NCI-H146 treated with DMSO at 0.1 percent for 48 hours (cell line): ENCODE results near the gene KRTAP4-12.
"Not testable (repeated sequence)": the region's sequence is repeated elsewhere in the genome, so short reads cannot be mapped to it uniquely, and the experiment has no call there.

ENCODE experiments used
- DNase-seq: peaks from one replicate; lab custom pipeline; 2025; ENCODE audit not compliant: unreplicated experiment; lab: John Stamatoyannopoulos, UW

The KRTAP4-12 gene

GRCh38 chr17:41098042-41098441 is 25.9 kb downstream of the KRTAP4-12 start, which contains the start of gene KRTAP4-8:
Gene KRTAP4-8, minus strand, starts transcription at chr17:41098142. Its CDS starts 58 bp downstream, at chr17:41098084.
- DNase-seq = no peak

- no peak for DNase-seq
These were observed 27.9 kb downstream of the KRTAP4-12 start for GRCh38 chr17:41096055-41096454.

GRCh38 chr17:41088760-41089352 is 35.1 kb downstream of the KRTAP4-12 start:
- not testable (repeated sequence) for DNase-seq

GRCh38 chr17:41084100-41084856 is 39.7 kb downstream of the KRTAP4-12 start, which contains the start of gene KRTAP4-7:
Gene KRTAP4-7, plus strand, starts transcription at chr17:41084150. Its CDS starts 57 bp downstream, at chr17:41084207.
- not testable (repeated sequence) for DNase-seq

- not testable (repeated sequence) for DNase-seq
These were observed 40.6 kb downstream of the KRTAP4-12 start for GRCh38 chr17:41083427-41083826.

GRCh38 chr17:41082626-41083025 is 41.4 kb downstream of the KRTAP4-12 start:
- no peak for DNase-seq

- DNase-seq = no peak
These were observed 47.2 kb downstream of the KRTAP4-12 start for GRCh38 chr17:41076788-41077187.

- DNase-seq = no peak
These were observed 50.3 kb downstream of the KRTAP4-12 start for GRCh38 chr17:41073676-41074075.
